IPS-11a (cell line): ENCODE data around the gene TNNT3.

Experiments
- H3K4me3 ChIP-seq: one replicate; pipeline ENCODE4 v1.5.1; 2013; ENCODE audit warnings: low read depth, low read length, control low read depth

The TNNT3 gene

GRCh38 chr11:1988174-1988573 lies 68.7 kb downstream of the TNNT3 start:
- H3K4me3 ChIP-seq: no peak overlapping the region
